Uterus (tissue), 2 donors: ENCODE measurements around the gene CHN2.

Experiments
- CTCF ChIP-seq, 4 experiments: fragments of 200-600 bp in 2 of 4; fragments of 450-650 bp in 2 of 4; sonication (generic) in 2 of 4; IDR thresholded peaks; one replicate each; pipeline ENCODE4 v1.5.1; 2016 to 2019; ENCODE audit warnings: antibody characterized with exemption in 4 of 4, mild to moderate bottlenecking in 2 of 4, moderate library complexity in 1 of 4
- POLR2A ChIP-seq, 2 donors: fragments of 450-650 bp; IDR thresholded peaks; one replicate each; pipeline ENCODE4 v1.6.1; 2016; ENCODE audit warnings: antibody characterized with exemption in 2 of 2, mild to moderate bottlenecking in 1 of 2, moderate library complexity in 1 of 2

GRCh38 chr7:29310625-29311024 is 116.0 kb downstream of the CHN2 start:
- TF ChIP-seq CTCF (IDR thresholded peaks at IDR 0.05) (no peak), POLR2A (IDR thresholded peaks at IDR 0.05) (no peak)
